NCI-H748 (cell line): ENCODE results near the gene SSH2.
"Not testable (repeated sequence)": the region's sequence is repeated elsewhere in the genome, so short reads cannot be mapped to it uniquely, and the experiment has no call there.

Experiments
- DNase-seq: peaks from one replicate; lab custom pipeline; 2025; ENCODE audit not compliant: unreplicated experiment; lab: John Stamatoyannopoulos, UW

The SSH2 gene

DNA sequence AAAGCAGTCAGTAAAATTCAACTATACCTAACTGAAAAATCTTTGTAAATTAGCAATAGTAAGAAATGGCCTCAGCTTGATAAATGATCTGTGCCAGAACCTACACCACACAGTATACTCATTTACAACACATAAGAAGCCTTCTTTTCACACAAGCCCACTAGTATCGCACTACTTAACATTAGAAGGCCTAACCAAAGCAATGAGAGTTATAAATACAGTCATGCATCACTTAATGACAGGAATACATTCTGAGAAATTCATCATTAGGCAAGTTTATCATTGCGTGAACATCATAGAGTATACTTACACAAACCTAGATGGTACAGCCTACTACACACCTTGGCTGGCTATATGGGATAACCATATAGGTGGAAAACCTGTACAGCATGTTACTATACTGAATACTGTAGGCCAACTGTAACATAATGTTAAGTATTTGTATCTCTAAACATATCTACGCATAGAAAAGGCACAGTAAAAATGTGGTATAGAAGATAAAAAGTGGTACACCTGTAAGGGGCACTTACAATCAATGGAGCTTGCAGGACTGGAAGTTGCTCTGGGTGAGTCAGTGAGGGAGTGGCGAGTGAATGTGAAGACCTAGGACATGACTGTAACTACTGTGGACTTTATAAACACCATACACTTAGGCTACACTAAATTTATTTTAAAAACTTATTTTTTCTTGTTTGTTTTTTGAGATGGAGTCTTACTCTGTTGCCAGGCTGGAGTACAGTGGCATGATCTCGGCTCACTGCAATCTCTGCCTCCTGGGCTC lies 180.8 kb downstream of the SSH2 start:
- no peak for DNase-seq

DNA sequence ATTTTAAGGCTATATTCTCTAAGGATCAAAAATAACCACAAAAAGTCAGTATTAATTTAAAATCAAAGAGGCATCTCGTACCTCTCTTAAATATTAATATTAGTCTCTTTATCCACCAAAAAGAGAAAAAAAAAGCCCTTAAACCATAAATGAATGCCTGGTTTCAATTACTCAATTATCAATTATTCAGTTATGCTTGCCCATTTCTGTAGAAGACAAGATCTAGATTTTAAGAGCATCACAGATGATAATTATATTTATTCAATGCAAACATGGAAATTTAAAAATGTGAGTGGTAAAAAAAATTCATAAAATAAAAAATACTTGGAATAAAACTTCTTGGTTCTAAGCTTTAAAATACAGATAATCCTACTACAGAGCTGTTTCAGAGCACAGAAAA lies 181.6 kb downstream of the SSH2 start:
- DNase-seq, result no peak

DNA sequence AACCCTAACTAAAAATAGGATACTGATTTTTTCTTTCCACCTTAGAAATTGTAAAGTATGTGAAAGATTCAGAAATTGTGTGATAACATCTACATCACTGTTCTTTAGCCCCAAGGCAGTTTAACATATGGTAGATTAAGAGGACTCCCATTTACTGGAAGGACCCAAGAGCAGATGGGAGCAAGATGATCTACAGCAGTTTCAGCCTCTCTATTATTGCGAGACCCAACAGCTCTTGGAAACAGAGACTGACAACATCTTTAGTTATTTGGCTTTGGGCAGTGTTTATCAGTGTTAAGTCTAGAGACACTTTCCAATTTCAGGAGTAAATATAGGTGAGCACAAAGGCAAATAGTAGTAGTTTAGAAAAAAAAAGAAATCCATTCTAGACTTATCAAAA lies 182.4 kb downstream of the SSH2 start:
- DNase-seq, result no peak

DNA sequence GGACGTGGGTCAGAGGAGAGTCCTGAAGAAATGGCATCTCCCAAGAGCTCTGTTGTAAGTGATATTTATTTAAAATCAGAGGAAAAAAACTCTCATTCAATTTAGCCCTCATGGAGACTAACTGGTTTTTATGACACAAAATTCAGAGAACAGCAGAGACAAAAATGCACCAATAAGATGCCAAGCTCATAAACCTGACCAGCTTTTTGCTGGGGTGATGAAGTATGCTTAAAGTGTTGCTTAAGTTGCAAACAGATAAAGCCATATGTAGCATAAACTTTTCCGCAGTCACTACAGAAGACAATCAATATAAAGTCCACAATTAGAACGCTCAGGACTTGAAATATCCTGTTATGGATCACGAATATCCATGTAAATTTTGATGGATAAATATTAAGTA lies 183.4 kb downstream of the SSH2 start:
- DNase-seq, result no peak

DNA sequence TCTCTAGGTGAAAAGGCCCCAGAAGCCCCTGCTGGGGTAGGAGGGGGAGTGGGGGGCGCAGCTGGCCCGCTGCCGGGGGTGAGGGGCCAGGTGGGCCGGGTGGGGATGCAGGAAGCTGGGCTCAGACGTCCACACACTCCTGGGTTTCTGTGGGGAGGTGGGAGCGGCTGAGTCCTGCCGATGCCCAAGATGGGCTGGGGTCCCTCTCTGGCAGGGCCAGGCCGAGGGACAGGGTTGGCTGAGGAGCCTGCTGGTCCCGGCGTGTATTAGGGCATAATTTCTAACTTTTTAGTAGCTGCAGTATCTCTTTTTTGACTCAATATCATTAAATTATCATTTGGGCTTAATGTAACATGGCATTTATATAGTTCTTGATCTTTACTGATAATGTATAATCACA lies 185.9 kb downstream of the SSH2 start:
- DNase-seq, result no peak

DNA sequence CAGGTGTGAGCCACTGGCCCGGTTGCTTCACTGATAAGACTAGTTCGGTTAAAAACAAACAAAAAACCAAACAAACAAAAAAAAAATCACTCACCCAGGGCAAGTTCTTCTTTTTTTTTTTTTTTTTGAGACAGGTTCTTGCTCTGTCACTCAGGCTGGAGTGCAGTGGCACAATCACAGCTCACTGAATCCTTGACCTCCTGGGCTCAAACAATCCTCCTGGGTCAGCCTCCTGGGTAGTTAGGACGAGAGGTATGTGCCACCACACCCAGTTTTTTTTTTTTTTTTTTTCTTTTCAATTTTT lies 187.9 kb downstream of the SSH2 start:
- DNase-seq, result no peak

DNA sequence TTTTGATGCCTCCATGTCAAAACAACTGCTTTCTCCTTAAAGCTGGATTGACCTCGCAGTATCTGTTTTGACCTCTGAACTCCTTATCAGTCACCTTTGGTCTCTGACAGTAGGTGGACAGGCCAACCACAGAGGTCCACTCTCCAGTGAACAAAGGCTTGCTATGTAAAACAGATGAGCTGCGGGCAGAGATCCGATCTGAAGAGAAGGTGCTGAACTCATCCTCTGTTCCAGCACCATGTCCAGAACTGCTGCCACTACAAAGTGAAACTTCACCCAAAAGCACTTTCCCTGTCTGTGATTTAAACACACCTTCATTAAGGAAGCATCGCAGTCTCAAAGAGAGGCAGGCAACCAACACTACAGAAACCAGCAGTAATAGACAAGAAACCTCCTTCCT lies 190.0 kb downstream of the SSH2 start:
- no peak for DNase-seq

DNA sequence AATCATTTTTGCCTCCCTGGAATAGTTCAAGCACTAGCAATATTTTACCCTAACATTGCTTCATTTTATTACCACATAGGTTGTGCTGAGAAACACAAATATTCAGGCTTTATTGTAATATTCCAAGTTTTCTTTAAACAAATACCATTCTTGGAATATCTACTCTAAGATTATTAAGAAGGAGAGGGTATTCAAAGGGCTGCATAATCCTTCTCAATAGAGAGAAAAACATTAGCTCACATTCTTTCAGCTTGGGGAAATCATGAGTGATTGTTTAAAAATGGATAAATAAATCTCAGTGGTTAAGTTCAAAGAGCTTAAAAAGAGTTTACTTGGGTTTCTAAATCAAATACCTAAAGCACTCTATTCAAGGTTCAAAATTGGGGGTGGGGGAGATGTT lies 195.4 kb downstream of the SSH2 start:
- DNase-seq, result no peak

DNA sequence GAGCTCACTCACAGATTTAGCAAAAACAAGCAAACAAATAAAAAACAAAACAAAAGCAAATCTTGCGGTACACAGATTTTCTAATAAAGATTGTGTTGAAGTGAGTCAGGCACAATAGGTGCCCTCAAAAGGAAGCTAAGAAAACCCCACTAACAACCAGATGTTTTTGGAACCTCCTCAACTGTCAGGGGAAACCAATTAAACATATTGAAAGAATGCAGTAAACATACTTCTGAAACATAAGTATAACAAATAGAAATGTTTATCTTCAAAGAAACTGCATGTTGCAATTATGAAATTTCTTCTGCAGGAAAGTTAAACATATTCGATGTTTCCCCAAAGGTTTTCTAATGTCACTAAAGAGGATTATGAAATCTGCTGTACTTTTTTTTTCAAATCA lies 196.9 kb downstream of the SSH2 start:
- no peak for DNase-seq

DNA sequence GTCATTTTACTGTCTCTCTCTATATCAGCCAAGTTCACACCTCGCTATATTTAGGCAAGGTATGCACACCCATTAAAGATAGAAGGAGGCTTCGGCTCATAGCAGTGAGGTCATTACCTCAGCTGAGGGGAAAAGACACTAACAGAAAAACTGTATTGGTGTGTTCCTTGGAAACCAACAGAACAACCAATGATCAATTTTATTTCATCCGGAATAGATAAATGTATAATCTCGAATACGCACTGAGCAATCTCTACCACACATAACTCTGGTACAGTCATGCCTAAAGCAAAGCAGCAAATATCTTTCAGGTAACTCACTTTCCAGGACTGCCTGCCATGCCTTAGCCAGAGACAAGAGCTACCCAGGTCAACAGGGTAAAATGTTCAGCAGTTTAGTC lies 197.4 kb downstream of the SSH2 start:
- DNase-seq, result no peak

DNA sequence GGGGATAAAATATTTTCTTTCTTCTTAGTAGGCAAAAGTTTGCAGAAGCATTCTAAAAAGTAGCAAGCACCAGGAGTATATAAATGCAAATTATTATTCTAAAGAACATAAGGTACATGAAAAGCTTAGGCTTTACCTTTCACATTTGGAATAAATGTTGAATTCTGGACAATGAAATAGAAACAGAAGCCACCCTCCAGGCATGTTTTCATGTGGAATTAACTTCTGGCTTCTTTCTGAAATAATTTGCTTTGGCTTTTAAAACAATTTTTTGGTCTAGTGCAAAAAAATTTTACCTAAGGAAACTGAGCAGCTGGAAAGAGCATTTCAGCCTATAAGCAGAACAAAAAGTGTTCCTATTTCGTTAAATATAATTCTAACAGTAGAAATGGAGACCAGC lies 197.8 kb downstream of the SSH2 start:
- no peak for DNase-seq

DNA sequence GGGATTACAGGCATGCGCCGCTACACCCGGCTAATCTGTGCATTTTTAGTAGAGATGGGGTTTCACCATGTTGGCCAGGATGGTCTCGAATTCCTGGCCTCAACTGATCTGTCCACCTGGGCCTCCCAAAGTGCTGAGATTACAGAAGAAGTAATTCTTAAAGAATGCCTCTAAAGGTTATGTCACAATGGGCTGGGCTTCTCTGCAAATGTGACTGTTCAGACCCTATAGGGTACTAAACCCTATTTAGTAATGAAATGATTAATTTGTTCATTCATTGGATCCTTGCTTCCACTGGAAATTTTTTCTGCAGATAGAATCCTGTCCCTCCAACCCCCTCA lies 198.5 kb downstream of the SSH2 start:
- DNase-seq, result no peak

DNA sequence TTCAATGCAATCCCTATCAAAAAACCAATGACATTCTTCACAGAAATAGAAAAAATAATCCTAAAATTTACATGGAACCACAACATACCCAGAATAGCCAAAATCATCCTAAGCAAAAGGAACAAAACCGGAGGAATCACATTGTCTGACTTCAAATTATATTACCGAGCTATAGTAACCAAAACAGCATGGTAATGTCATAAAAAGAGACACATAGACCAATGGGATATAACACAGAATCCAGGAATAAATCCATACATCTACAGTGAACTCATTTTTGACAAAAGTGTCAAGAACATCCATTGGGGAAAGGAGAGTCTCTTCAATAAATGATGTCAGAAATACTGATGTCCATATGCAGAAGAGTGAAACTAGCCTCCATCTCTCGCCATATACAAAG lies 201.5 kb downstream of the SSH2 start:
- DNase-seq, result no peak

DNA sequence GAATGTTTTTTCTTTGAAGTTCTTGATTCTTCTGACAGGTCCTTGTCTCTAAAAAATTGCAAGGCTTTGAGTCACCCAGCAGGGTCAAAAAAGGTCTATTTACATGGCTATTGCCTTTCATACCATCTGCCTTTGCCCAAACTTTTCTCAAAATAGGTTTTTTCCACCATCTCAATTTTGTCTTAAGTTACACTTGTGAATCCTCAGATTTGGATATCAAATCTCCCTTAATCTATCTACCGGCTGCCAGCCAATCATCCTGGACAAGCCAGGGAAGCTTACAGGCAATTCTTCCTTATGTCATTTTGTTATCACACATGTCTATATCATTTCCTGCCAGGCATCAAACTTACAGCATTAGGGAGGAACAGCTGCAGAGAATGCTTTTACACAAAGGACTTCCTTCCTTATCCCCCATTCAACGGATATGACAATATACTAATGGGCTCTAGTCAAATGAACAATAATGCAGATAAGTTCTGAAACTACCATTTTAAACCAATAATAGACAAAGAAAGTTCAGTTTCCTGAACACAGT lies 203.2 kb downstream of the SSH2 start:
- DNase-seq, result peak; percentile 15

DNA sequence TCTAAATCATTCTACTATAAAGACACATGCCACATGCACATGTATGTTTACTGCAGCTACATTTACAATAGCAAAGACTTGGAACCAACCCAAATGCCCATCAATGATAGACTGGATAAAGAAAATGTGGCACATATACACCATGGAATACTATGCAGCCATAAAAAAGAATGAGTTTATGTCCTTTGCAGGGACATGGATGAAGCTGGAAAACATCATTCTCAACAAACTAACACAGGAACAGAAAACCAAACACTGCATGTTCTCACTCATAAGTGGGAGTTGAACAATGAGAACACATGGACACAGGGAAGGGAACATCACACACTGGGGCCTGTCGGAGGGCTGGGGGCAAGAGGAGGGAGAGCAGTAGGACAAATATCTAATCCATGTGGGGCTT lies 204.6 kb downstream of the SSH2 start:
- DNase-seq, result not testable (repeated sequence)

DNA sequence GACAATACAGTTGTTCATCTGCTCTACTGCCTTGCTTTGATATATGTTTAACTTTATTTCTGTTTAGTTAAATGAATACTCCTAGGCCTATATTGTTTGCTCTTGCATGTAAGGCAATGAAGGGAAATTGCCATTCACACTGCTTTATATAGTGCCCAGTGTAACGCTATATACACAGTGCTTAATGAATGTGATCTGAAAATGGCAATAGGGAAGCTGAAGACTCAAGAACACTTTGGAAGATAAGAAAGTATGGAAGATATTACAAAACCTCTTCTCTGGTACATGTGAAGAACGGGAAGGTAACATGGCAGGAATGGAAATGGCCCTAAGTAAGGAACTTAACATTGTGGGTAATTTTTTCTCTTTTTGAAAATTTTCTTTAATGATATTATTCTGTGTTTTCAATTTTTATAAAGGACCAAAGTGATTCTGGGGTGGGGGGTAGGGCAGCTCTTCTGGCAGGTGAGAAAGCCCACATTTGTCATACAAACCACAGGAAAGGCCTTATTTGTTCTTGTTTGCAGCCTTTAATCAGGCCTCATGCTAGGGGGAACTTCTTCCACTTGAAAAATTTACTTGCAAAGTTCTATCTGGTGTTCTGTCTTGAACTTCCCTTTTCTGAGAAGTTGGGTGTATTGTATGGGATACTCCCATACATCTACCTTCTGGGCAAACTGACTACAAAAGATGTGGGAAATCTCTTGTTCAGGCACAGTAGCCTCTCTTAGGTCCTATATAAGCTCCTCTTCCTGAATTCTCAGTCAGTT lies 206.6 kb downstream of the SSH2 start:
- DNase-seq, result no peak

DNA sequence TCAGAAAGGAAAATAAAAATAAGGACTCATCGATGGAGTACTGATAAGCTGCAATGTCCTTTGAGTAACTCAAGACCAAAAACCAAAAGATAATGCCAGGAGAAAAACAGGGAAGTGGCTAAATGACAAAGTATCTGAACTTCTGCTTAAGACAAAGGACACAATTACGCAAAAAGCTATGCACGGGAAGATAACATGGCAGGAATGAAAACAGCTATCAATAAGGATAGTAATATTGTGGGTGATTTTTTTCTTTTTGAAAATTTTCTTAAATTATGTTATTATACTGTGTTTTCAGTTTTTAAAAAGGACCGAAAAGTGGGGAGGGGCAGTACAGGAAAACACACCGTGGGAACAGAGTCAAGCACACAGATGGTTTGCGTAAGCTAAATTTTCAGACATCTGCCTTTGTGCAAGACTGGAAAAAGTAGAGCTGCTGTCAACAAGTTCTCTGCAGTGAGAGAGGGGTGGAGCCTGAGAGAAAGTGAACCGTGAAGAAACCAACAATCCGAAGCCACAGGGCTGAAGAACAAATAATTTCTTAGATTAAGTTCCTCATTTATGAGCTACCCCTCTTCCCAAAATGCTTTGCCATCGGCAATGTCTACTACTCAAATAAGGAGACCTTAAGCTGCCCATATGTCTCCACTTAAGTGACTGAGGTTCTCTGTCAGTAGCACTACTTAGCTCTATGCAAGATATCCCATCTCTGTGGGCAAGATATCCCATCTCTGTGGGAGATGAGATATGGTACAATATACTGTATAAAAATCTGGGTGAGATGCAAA lies 207.4 kb downstream of the SSH2 start:
- no peak for DNase-seq

DNA sequence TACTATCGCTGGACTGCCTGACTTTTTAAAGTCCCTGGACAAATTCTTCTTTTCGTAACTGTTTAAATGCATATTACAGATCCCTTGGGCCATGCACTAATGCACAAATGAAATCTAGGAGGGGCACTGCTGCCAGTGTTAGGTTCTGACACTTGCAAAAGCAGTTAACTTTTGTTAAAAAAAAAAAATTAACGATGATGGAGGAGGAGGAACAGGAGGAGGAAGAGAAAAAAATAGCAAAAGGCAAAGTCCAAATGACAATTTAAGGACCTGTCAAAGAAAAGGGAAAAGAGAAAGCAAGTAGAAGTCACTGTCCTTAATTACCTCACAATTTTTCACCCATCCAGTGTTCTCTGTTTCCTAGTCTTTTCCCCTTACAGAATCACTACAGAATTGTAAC lies 209.5 kb downstream of the SSH2 start:
- DNase-seq, result no peak

DNA sequence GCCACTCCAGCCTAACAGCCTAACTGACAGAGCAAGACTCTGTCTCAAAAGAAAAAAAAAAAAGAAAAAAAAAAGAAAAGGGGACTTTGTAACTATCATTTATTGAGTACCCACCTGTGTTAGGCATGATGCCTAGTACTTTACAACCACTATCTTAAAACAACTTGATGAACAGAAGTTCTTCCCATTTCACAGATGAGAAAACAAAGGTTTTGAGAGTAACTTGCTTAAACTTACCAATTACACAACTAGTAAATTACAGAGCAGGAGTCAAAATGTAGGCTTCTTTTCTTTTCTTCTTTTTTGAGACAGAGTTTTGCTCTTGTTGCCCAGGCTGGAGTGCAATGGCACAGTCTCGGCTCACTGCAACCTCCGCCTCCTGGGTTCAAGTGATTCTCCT lies 210.6 kb downstream of the SSH2 start:
- no peak for DNase-seq

DNA sequence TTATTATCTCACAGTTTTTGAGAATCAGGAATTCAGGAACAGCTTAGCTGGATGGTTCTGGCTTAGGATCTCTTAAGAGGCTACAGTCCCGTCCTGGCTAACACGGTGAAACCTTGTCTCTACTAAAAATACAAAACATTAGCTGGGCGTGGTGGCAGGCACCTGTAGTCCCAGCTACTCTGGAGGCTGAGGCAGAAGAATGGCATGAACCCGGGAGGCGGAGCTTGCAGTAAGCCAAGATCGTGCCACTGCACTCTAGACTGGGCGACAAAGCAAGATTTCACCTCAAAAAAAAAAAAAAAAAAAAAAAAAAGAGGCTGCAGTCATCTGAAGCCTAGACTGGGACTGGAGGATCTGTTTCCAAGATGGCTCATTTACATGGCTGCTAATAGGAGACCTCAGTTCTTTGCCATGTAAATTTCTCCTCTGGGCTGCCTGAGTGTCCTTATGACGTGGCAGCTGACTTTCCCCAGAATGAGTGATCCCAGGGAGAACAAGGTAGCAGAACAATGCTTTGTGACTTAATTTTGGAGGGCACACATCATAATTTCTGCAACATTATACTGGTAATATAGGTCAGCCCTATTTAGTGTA lies 211.5 kb downstream of the SSH2 start:
- DNase-seq, result no peak

DNA sequence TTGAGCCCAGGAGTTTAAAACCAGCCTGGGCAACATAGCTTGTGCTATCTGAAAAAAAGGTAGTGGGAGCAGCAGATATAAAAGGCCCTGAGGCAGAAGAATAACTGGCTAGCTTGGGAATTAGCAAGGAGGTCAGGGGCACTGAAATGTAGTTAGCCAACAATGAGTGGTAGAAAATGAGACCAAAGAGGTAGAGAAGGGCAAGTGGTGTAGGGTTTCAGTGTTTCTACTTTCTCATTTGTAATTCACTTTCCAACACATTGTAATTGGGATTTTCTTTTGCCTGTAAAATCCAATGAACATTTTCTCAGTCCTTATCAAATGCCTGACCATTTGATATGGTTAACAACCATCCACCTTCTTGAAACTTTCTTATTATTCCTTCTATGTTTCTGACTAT lies 212.2 kb downstream of the SSH2 start:
- peak; percentile 10 for DNase-seq

DNA sequence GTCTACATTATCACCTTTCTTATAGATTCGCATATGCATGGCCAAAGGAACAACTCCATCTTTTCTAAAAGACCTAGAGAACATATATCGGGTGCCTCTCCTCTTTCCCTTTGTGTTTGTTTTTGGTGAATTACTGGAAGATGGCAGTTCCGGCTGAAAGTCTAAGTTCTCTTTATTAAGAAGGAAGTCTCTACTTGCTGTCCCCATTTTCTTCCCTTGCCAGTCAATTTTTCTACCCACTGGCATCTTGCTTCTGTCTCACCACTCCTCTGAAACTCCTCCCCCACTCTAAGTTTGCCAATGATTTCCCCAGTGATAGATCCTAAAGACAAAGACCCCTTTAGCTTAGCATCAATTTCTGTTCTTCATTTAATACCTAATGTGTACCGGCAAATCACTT lies 213.5 kb downstream of the SSH2 start:
- no peak for DNase-seq
